ENCODE measurements around the gene DACH1.

The DACH1 gene

DNA sequence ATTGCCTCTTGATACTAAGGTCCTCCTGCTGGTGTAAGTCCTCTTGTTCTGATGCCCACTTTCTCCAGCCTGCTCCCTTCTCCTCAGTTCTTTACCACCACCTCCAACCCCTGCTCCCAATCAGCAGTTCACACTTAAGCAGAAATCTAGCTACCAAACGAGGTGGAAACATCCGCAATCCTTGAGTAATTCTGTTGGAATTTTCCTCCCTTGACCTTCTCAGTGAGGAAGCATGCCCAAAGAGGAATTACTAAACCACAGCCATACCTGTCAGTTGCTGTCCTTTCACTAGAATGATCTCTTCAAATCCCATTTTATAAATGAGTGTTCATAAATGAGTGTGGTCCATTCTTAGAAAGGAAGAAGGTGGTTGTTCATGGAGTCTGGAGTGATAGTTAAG lies 289.9 kb downstream of the DACH1 start:
- Histone ChIP-seq H3K27me3 (ENCODE audit: control insufficient read depth in 3 of 3, insufficient read depth in 3 of 3, low read depth in 1 of 3, low read length in 3 of 3) (no peaks in the 10 kb centered on the region), H3K9me3 (replicated peaks in 1 of 2; ENCODE audit: control insufficient read depth in 2 of 2, insufficient read depth in 1 of 2, low read depth in 1 of 2, low read length in 2 of 2) (no peaks in the 10 kb centered on the region), H3K18ac (ENCODE audit: low read length) (no peak overlapping the region), H4K91ac (ENCODE audit: low read depth, low read length, poor library complexity) (no peak overlapping the region), H3K23ac (ENCODE audit: low read depth, low read length, poor library complexity) (no peak overlapping the region), H3K9ac (ENCODE audit: low read depth, low read length, poor library complexity) (no peak overlapping the region), H2AFZ (ENCODE audit: low read length) (no peak overlapping the region), H3K4me1 (ENCODE audit: control insufficient read depth in 2 of 2, insufficient read depth in 1 of 2, low read depth in 1 of 2, low read length in 2 of 2) (peaks cover 0 to 1% of the 10 kb centered on the region in 2 donors), H3K79me1 (ENCODE audit: low read depth, low read length) (peaks cover 2% of the 10 kb centered on the region), H4K8ac (ENCODE audit: low read depth, low read length) (no peak overlapping the region), H3K27ac (replicated peaks; ENCODE audit: low read length) (no peak overlapping the region), H3K4me2 (ENCODE audit: insufficient read depth, low read length, poor library complexity, severe bottlenecking) (no peak overlapping the region), H3K4me3 (ENCODE audit: low read length in 2 of 2) (no peak overlapping the region), H2BK5ac (ENCODE audit: low read length) (no peak overlapping the region), H3K4ac (ENCODE audit: low read length) (no peak overlapping the region), H2BK15ac (ENCODE audit: low read length) (no peak overlapping the region), H2AK5ac (ENCODE audit: low read depth, low read length) (no peak overlapping the region), H2BK120ac (ENCODE audit: low read depth, low read length) (no peak overlapping the region), H2BK12ac (ENCODE audit: low read length) (no peak overlapping the region), H3K14ac (ENCODE audit: low read length) (no peak overlapping the region), H3K36me3 (replicated peaks in 1 of 2; ENCODE audit: control insufficient read depth in 2 of 2, insufficient read depth in 2 of 2, low read length in 2 of 2) (no peaks in the 10 kb centered on the region)
- WGBS, 2 donors (ENCODE audit: extremely low coverage in 2 of 2, insufficient read length in 2 of 2, insufficient replicate concordance in 1 of 2): no CpG with 5 or more reads among the region's 2 CpGs
- DNase-seq (ENCODE audit: low spot score): no peak

DNA sequence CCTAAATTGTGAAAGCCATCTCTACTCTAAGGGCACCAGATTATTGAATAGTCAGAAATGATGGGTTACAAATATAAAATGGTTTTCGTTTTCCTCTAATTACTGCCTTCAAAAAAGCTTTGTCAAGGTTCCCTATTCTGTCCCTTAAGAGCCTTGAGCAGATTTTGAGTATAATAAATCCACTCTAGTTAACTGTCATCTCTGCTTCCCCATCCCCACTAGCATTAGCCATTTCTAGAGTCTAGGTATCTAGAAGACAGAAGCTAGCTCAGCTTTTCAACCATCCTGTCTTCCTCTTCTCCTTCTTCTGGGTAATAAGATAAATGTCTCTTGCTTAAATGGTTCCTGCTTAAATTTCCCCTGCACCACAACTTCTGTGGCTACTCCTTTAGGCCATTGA lies 290.4 kb downstream of the DACH1 start:
- Histone ChIP-seq H3K23ac (ENCODE audit: low read depth, low read length, poor library complexity) (no peak overlapping the region), H2BK12ac (ENCODE audit: low read length) (no peak overlapping the region), H4K8ac (ENCODE audit: low read depth, low read length) (no peak overlapping the region), H2AK5ac (ENCODE audit: low read depth, low read length) (no peak overlapping the region), H3K4me2 (ENCODE audit: insufficient read depth, low read length, poor library complexity, severe bottlenecking) (no peak overlapping the region), H3K14ac (ENCODE audit: low read length) (no peak overlapping the region), H3K36me3 (replicated peaks in 1 of 2; ENCODE audit: control insufficient read depth in 2 of 2, insufficient read depth in 2 of 2, low read length in 2 of 2) (no peaks in the 10 kb centered on the region), H3K4me1 (ENCODE audit: control insufficient read depth in 2 of 2, insufficient read depth in 1 of 2, low read depth in 1 of 2, low read length in 2 of 2) (peaks cover 0 to 1% of the 10 kb centered on the region in 2 donors), H4K91ac (ENCODE audit: low read depth, low read length, poor library complexity) (no peak overlapping the region), H2BK120ac (ENCODE audit: low read depth, low read length) (no peak overlapping the region), H3K9ac (ENCODE audit: low read depth, low read length, poor library complexity) (no peak overlapping the region), H3K27ac (replicated peaks; ENCODE audit: low read length) (no peak overlapping the region), H2BK5ac (ENCODE audit: low read length) (no peak overlapping the region), H3K4me3 (ENCODE audit: low read length in 2 of 2) (no peak overlapping the region), H3K27me3 (ENCODE audit: control insufficient read depth in 3 of 3, insufficient read depth in 3 of 3, low read depth in 1 of 3, low read length in 3 of 3) (no peaks in the 10 kb centered on the region), H3K18ac (ENCODE audit: low read length) (no peak overlapping the region), H3K9me3 (replicated peaks in 1 of 2; ENCODE audit: control insufficient read depth in 2 of 2, insufficient read depth in 1 of 2, low read depth in 1 of 2, low read length in 2 of 2) (no peaks in the 10 kb centered on the region), H3K79me1 (ENCODE audit: low read depth, low read length) (peaks cover 2% of the 10 kb centered on the region), H3K4ac (ENCODE audit: low read length) (no peak overlapping the region), H2BK15ac (ENCODE audit: low read length) (no peak overlapping the region), H2AFZ (ENCODE audit: low read length) (no peak overlapping the region)
- no peak for DNase-seq (ENCODE audit: low spot score)
- WGBS, 2 donors (ENCODE audit: extremely low coverage in 2 of 2, insufficient read length in 2 of 2, insufficient replicate concordance in 1 of 2): no CpG with 5 or more reads among the region's 1 CpG

DNA sequence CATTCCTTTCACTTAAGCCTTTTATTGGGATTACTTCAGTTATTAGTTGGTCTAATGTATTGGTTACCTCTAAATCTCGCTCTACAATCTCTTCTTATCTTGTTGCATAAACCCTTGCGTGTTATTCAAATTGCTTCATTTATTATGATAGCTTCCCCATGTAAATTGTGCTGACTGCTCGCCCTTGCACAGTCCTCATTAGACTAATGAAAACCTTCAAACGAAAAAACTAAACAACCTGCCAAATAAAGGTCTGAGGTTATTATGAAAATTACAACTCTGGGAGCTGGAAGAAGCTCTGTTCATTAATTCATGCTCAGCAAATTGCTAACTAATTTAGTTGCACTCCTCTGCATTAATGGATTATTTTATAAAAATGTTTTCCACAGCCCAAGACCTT lies 320.1 kb downstream of the DACH1 start:
- Histone ChIP-seq H3K9ac (ENCODE audit: low read depth, low read length, poor library complexity) (no peak overlapping the region), H2BK15ac (ENCODE audit: low read length) (no peak overlapping the region), H4K91ac (ENCODE audit: low read depth, low read length, poor library complexity) (no peak overlapping the region), H2BK5ac (ENCODE audit: low read length) (no peak overlapping the region), H2BK12ac (ENCODE audit: low read length) (no peak overlapping the region), H3K14ac (ENCODE audit: low read length) (no peak overlapping the region), H3K27ac (replicated peaks; ENCODE audit: low read length) (no peak overlapping the region), H3K9me3 (replicated peaks in 1 of 2; ENCODE audit: control insufficient read depth in 2 of 2, insufficient read depth in 1 of 2, low read depth in 1 of 2, low read length in 2 of 2) (no peaks in the 10 kb centered on the region), H4K8ac (ENCODE audit: low read depth, low read length) (no peak overlapping the region), H3K36me3 (replicated peaks in 1 of 2; ENCODE audit: control insufficient read depth in 2 of 2, insufficient read depth in 2 of 2, low read length in 2 of 2) (no peaks in the 10 kb centered on the region), H3K4me1 (ENCODE audit: control insufficient read depth in 2 of 2, insufficient read depth in 1 of 2, low read depth in 1 of 2, low read length in 2 of 2) (no peaks in the 10 kb centered on the region), H3K79me1 (ENCODE audit: low read depth, low read length) (no peaks in the 10 kb centered on the region), H3K4ac (ENCODE audit: low read length) (no peak overlapping the region), H3K18ac (ENCODE audit: low read length) (no peak overlapping the region), H2AFZ (ENCODE audit: low read length) (no peak overlapping the region), H3K23ac (ENCODE audit: low read depth, low read length, poor library complexity) (no peak overlapping the region), H3K4me2 (ENCODE audit: insufficient read depth, low read length, poor library complexity, severe bottlenecking) (no peak overlapping the region), H2BK120ac (ENCODE audit: low read depth, low read length) (no peak overlapping the region), H3K4me3 (ENCODE audit: low read length in 2 of 2) (no peak overlapping the region), H2AK5ac (ENCODE audit: low read depth, low read length) (no peak overlapping the region), H3K27me3 (ENCODE audit: control insufficient read depth in 3 of 3, insufficient read depth in 3 of 3, low read depth in 1 of 3, low read length in 3 of 3) (no peaks in the 10 kb centered on the region)
- WGBS, 2 donors (ENCODE audit: extremely low coverage in 2 of 2, insufficient read length in 2 of 2, insufficient replicate concordance in 1 of 2): no CpG with 5 or more reads among the region's 4 CpGs
- no peak for DNase-seq (ENCODE audit: low spot score)

DNA sequence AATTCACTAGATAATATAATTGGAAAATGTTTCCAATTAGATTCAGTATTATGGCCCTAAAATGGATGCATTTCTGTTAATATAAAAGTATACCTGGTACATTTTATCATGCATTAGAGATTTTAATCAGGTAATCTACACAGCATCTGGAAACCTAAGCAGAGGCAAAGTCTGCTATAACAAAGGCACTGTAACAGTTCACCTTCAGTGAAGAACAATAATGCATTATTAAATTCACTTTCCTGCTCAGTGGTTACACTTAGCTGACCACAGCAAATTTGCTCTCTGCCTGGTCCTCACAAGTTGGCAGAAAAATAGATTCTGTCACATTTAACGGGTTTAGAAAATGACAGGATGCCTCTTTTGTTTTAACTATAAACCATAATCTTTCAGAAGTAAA lies 326.9 kb downstream of the DACH1 start:
- Histone ChIP-seq H3K4ac (ENCODE audit: low read length) (no peak overlapping the region), H3K4me1 (ENCODE audit: control insufficient read depth in 2 of 2, insufficient read depth in 1 of 2, low read depth in 1 of 2, low read length in 2 of 2) (no peaks in the 10 kb centered on the region), H3K27ac (replicated peaks; ENCODE audit: low read length) (no peak overlapping the region), H2AFZ (ENCODE audit: low read length) (no peak overlapping the region), H3K9ac (ENCODE audit: low read depth, low read length, poor library complexity) (no peak overlapping the region), H3K18ac (ENCODE audit: low read length) (no peak overlapping the region), H3K14ac (ENCODE audit: low read length) (no peak overlapping the region), H3K27me3 (ENCODE audit: control insufficient read depth in 3 of 3, insufficient read depth in 3 of 3, low read depth in 1 of 3, low read length in 3 of 3) (no peaks in the 10 kb centered on the region), H3K4me2 (ENCODE audit: insufficient read depth, low read length, poor library complexity, severe bottlenecking) (no peak overlapping the region), H4K91ac (ENCODE audit: low read depth, low read length, poor library complexity) (no peak overlapping the region), H3K9me3 (replicated peaks in 1 of 2; ENCODE audit: control insufficient read depth in 2 of 2, insufficient read depth in 1 of 2, low read depth in 1 of 2, low read length in 2 of 2) (no peaks in the 10 kb centered on the region), H2BK15ac (ENCODE audit: low read length) (no peak overlapping the region), H3K4me3 (ENCODE audit: low read length in 2 of 2) (no peak overlapping the region), H3K36me3 (replicated peaks in 1 of 2; ENCODE audit: control insufficient read depth in 2 of 2, insufficient read depth in 2 of 2, low read length in 2 of 2) (no peaks in the 10 kb centered on the region), H2BK120ac (ENCODE audit: low read depth, low read length) (no peak overlapping the region), H2BK12ac (ENCODE audit: low read length) (no peak overlapping the region), H2BK5ac (ENCODE audit: low read length) (no peak overlapping the region), H3K79me1 (ENCODE audit: low read depth, low read length) (no peaks in the 10 kb centered on the region), H4K8ac (ENCODE audit: low read depth, low read length) (no peak overlapping the region), H2AK5ac (ENCODE audit: low read depth, low read length) (no peak overlapping the region), H3K23ac (ENCODE audit: low read depth, low read length, poor library complexity) (no peak overlapping the region)
- no peak for DNase-seq (ENCODE audit: low spot score)
- WGBS, 2 donors (ENCODE audit: extremely low coverage in 2 of 2, insufficient read length in 2 of 2, insufficient replicate concordance in 1 of 2): no CpG with 5 or more reads among the region's 1 CpG
